Stimulated activated CD8-positive, alpha-beta memory T cell treated with anti-CD3 and anti-CD28 coated beads, Interleukin-7, amount 100 ng/mL, for 24 hours (primary cell): ENCODE data around the gene NAPG.
A peak's percentile ranks its signal among the peaks of the same experiment; 100 is the strongest.
"Not testable (repeated sequence)": the region's sequence is repeated elsewhere in the genome, so short reads cannot be mapped to it uniquely, and the experiment has no call there.

Experiments
- DNase-seq: peaks from one replicate; pipeline ENCODE4 v3.0.0-alpha.2; 2020; ENCODE audit warnings: low read depth

The NAPG gene

DNA sequence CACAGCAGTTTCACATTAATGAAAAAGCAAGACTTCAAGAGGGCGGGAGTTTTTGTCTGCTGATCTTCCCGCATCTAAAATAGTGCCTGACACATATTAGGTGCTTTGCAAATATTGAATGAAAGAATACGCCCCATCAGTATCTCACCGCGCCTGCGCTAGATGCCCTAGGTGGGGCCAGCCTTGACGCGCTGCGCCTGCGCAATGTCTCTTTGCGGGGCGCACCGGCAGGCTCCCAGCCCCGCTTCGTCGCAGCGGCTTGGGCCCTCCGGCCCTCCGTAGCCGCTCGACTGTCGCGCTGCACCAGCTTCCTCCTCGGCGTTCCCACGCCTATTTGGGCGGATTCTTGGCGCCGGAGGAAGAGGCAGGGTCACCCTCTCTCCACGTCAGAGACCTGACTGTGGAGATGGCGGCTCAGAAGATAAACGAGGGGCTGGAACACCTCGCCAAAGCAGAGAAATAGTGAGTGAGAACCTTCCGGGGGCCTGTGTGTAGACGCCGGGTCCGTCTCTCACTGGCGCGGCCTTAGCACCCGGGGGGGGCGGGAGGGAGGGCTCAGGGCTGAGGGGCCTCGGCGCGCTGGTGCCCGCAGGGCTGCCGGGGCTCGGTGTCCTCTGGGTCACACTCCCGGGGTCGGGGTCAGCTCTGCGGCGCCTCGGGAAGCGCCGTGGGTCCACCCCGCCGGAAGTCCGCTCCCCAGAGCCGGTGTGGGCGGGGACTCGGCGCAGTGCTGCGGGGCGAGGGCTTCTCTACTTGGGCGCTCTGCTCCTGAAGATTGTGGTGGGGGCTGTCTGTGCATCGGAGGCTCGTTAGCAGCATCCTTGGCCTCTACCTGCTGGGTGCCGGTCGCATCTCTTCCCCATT, at the start of gene NAPG:
TSS of gene NAPG (plus strand) at position 331 of the 864 bp plus-strand sequence. CDS start at position 407, 76 bp downstream.
- peak; percentile 71 for DNase-seq

DNA sequence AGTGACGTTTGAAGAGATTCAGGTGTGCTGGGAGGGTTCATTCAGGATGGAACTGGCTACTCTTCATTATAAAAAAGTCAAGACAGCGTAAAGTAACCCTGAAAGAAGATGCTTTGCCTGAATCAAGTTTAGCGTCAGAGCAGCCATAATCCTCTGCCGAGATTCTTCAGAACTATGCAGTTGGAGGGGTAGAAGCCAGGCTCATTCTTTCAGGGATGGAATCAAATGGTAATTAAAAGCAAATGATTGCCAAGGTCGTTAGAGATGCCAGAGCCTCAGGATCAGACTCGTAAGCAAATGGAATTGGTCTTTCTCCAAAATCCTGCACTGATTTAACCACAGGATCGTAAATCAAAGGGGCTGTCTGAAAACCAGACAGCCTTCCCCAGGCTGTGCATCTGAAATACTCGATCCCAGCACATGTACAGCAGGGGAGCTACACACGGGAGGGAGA, 49.5 kb upstream of the NAPG start:
- no peak for DNase-seq

DNA sequence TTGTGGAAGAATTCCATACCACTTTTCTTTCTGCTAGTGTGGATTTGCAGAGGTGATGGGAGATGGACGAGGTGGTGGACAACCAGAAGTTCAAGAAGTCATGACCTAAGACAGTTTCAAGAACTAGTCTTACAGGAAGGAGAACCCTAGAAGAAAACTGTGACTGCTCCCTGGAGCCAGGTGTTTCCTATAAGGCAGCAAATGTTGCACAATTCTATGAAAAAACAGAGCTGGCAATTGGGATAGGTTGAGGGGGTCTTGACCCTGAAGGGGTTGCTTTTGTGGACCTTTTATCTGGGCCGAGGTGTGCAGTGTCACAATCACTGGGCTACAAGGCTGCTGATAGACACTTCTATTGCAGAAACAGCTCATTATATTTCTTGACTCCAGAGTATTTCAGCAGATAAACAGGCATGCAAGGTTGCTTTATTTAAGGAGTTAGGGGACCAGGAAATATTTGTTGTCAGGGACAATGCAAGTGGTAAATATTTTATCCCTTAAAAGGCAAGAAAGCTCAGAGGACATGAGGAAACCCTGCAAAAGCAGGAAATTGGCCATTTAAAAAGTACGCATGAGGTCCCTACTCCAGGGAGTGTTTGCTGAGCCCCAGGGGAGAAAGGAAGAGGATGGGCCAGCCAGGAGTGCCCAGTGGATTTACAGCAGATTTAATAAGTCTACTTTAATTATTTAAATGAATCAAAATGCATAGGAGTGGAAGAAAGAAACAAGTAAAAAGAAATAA, 48.5 kb upstream of the NAPG start:
- DNase-seq: no peak

DNA sequence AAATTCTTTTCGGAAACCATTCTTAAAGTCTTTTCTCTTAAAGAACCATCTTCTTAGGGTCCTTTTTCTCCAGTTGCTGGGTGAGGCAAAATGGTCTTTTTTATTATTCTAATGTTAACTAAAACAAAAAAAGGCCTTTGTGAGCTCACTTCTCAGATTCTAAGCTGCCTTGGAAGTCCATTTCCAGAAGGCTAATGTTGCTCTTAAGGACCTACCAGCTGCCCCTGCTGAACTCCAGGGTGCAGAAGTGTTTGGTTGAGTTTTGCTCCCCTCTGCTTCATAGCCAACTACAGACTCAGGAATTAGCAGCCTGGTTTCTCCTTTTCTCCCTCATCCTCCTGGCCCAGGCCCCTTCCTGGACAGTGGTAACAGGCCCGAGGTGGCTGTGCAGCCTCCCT, 48.0 kb upstream of the NAPG start:
- DNase-seq: no peak

DNA sequence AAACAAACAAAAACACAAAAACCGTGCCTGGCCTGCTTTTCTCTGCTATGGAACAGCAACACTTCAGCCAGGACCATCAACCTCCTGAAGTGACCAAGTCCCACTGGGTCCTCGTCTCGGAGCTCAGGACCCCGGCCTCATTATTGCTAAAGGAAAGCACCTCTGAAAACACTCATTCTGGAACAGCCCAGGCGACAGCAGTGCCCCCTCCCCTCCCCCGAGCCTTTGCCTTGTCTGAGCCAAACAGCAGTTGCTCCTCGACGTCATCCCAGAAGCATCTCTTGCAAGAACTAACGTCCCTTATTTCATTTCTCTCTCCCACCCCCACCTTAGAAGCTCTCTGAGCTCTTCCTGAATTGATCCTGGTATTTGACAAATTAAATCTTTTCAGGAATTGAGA, 44.0 kb upstream of the NAPG start:
- DNase-seq: no peak

DNA sequence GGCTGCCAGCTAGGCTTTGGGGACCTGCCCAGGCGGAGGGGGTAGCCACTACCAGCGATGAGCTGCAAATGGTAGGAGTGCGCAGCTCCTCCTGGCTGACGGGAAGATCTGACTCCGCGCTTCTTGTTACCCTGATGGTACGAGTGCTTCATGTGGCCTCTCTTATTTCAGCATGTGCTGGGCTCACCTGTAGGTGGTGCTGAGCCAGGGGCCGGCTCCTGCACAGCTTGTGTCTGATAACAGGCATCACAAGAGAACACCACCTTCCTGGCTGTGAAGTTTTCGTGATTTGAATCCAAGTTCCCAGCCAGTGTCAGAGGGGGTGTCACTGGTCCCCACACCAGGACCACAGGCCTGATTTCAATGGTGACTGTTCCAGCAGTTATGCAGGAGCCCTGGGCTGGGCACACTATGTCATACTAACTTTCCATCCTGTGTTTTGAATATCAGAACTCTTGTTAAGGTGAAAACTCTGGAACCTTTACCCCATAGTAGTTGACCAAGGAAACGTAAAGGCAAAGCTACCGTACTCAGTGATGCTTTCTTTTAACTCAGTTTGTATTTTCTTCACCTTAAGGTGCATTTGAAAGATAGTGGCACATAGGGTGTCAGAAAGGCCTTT, 43.4 kb upstream of the NAPG start:
- no peak for DNase-seq

DNA sequence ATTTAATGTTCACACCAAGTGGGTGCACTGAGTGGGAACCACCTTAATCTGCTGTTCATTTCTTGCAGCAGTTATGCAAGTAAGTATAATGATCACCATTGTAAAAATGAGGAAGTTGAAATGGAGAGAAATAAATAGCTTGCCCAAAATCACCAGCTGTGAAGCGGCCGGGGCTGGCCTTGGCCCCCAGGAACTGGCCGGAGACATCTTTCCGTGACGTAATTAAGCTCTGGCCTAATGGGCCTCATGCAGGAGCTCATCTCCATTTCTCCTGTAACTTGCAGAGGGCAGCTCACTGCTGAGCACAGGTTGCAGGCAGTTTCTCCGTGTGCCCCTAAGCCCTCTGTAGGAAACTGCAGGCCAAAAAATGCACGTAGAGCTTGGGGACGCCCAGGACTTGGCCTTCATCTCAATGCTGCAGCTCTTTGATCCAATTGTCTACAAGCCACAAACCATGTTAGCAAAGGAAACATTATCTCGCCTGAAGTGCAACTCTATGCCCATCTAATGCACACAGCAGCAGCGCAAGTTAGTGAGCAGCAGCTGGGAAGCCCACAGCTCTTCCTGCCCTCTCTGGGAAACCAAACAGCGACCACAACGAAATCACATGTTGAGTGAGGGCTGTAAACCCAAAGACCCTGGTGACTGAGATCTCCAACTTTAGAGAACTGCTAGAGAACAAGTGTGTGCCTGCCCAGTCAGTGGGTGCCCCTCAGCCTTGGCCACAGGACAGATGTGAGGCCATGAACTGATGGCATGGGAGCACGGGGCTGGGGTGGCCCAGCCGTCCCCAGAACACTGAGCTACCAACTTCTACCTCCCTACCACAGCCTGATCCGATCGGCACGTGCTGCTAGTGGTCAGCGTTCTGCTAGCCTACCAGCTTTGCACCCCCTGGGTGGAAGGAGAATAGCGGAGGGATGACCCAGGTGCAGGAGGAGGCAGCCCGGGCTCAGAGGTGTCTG, 42.6 kb upstream of the NAPG start:
- DNase-seq: no peak

DNA sequence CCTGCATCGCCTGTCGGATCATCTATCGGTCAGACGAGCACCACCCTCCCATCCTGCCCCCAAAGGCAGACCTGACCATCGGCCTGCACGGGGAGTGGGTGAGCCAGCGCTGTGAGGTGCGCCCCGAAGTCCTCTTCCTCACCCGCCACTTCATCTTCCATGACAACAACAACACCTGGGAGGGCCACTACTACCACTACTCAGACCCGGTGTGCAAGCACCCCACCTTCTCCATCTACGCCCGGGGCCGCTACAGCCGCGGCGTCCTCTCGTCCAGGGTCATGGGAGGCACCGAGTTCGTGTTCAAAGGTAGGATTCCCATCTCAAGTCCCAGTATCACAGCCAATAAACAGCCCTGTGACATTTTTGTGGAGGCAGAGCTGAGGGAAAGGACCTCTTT, 40.4 kb upstream of the NAPG start:
- DNase-seq: no peak

DNA sequence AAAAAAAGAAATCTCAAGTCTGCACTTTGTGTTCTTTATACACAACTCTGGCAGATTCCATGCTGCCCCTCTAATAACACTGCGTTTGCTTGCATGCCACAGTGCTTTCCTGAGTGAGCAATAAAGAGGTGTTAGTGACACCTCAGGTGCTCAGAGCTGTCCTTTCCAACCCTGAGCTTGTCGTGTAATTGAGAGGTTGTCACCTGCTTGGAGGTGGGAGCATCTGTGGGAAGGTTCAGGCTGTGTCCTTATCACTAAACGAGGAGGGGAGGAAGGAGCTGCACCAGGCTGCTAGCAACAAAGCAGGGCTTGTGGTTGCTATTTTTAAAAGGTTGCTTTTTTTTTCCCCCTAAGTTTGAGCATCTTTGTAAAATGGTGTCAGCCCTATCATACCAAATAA, 39.5 kb upstream of the NAPG start:
- DNase-seq: no peak

DNA sequence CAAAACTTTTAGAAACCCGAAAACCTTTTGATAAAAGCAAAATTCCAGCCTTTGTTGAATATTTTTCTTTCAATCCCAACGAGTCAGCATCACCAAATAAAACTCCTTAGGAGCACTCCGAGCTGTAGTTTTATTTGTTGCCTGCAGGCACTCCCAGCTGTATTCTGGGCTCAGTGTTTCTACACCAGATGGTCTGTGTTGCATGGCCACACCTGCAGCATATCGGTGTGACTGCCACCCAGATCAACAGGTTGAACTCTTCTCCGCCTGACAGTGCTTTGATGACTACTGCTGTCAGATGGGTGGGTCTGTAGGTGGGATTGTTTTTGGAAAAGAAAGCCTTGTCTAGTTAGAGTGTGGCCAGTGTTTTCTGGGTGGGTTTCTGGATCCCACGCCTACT, 38.7 kb upstream of the NAPG start:
- DNase-seq: no peak

DNA sequence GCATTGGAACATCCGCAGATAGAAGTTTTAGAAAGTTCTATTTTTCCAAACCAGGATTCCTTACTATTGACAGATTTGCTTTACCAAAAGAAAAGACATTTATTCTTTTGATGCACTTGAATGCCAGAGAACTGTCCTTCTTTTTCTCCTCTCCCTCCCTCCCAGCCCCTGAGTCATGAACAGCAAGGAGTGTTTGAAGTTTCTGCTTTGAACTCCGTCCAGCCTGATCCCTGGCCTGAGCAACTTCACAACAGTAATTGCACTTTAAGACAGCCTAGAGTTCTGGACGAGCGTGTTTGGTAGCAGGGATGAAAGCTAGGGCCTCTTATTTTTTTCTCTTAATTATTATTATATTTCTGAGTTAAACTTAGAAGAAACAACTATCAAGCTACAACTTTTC, 37.8 kb upstream of the NAPG start:
- DNase-seq: no peak

DNA sequence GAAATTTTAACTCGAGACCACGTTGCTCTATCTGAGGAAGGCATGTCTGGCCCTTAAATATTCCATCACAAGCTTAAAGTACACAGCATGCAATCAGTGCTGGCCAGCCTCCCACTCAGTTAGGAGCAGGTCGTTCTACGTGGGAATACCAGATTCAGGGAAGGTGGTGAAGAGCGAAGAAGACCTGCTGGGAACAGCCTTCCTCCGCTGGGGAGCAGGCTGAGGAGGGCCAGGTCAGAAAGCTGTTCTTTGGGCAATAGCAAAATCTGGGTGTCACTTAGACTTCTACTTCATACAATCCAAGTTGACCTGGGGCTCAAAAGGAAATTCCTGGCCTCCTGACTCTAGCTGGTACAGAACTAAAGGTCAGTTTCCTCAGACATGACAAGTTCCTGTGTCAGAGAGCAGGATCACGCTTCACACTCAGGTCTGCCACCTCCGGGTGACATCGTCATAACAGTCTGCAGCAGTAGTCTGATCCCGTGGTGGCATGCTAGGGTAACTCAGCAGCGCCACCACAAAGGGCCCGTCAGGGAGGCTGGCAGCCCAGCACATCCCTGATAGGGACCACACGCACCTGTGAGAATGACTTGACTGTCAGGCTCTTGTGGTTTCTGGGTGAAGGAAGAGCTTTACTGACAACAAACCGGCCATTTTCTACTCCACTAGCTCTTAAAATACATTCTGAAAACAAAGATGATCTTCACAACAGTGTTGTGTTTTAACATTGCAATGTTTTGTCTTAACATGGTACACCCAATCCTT, 35.2 kb upstream of the NAPG start:
- DNase-seq: peak; percentile 9

DNA sequence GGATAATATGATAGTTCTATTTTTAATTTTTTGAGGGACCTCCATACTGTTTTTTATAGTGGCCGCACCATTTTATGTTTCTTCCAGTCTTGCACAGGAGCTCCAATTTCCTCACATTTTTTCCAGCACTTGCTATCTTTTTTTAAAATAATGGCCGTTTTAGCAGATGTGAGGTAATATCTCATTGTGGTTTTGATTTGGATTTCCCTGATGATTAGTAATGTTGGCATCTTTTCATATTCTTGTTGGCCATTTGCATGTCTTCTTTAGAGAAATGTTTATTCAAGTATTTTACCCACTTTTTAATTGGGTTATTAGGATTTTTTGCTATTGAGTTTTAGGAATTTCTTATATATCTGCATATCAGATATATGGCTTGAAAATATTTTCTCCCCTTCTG, 29.9 kb upstream of the NAPG start:
- no peak for DNase-seq

DNA sequence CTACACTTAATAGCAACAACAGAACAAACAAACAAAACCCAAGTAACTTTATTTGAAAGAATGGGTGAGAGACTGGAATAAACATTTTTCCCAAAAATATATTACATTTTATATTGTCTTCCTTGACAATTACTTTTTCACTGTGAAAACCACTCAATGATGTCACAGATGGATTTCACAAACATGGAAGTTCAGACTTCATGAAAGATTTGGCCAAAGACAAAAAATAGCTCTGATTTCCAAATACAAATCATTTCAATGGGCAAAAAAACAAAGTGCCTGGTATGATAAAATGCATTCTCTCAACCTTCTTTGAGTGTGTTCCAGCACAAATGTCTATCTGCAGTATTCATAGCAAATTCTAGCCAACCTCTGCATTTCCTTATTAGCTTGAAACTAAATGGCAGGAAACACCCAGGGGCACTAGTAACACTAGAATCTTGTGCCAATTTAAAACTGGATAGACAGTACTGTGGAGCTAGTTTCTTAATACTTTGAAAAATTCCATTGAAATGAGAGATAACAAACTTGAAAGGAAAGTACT, 28.5 kb upstream of the NAPG start:
- no peak for DNase-seq

DNA sequence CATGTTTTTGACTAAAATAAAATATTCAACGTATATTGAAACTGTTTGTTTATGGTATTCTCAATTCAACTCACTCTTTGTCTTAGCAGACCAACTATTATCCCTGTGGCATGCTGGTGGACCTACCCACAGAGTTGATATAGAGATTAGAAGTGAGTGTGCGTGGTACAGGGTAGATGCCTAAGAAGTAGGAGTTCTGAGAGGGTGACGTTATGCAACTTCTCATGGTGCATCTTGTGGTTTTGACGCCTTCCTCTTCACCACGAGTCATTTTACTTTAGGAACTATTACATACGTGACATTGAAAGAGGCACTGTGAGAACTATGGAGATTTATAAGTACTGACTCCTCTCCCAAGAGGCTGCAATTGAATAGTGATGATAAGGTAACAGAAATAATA, 26.6 kb upstream of the NAPG start:
- no peak for DNase-seq

DNA sequence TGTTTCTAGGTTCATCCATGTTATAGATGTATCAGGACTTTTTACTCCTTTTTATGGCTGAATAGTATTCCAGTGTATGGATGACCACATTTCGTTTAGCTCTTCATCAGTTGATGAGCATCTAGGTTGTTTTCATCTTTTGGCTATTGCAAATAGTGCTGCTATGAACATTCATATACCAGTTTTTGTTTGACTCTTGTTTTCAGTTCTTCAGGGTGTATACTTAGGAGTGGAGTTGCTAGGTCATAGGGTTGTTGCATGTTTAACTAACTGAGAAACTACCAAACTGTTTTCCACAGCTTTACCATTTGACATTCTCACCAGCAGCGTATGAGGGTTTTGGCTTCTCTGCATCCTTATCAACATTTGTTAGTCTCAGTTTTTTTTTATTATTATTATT, 25.8 kb upstream of the NAPG start:
- no peak for DNase-seq

DNA sequence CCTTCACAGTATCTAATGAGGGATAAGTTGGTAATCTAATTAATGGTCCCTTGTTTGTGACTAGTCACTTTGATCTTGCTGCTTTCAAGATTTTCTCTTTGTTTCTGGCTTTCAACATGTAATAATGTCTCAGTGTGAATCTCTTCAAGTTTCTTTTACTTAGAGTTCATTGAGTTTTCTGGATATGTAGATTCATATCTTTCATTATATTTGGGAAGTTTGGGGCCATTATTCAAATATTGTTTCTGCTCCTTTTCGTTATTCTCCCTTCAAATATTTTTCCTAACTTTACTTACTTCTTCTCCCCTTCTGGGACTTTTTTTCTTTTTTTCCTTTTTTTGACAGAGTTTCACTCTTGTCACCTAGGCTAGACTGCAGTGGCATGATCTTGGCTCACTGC, 21.1 kb upstream of the NAPG start:
- DNase-seq: no peak

DNA sequence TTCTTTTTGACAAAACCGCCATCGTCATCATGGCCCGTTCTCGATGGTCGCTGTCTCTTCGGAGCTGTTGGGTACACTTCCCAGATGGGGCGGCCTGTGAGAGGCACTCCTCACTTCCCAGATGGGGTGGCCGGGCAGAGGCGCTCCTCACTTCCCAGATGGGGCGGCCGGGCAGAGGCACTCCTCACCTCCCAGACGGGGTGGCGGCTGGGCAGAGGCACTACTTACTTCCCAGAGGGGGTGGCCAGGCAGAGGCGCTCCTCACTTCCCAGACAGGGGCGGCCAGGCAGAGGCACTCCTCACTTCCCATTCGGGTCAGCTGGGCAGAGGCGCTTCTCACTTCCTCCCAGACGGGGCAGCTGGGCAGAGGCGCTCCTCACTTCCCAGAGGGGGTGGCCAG, 19.9 kb upstream of the NAPG start:
- not testable (repeated sequence) for DNase-seq

DNA sequence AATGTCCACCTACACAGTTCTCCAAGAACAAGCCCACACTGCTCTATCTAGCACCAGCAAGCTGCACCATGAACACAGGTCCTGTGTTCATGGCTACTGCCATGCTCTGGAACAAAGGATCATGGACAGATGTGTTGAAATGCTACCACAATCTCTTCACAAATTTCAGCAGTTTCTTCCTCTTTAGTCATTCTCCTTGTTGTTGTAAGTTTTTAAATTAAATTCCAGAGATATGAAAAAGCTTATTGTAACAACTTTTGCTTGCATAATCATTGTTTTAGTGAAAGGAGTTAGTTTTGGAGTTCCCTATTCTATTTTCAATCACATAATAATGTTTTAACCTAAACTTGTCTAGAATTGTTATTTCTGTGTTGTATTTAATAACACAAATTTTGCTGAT, 17.2 kb upstream of the NAPG start:
- DNase-seq: no peak

DNA sequence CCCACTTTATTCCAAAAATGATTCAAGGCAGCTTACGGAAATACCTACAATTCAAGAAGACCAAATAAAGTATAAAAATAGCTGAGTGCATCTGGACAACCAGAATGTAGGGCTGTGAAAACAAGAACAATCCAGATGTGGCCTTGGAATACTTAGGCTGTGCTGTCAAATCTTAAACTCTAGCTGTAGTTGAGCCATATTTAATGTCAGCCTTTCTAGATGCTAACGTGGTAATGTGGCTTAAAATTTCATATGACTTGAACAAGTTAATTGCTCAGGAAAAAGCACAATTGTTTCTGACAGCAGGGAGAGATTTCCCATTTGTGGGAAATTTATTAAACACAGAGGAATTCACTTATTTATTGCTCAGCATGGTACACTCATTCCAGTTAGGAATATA, 14.6 kb upstream of the NAPG start:
- no peak for DNase-seq

DNA sequence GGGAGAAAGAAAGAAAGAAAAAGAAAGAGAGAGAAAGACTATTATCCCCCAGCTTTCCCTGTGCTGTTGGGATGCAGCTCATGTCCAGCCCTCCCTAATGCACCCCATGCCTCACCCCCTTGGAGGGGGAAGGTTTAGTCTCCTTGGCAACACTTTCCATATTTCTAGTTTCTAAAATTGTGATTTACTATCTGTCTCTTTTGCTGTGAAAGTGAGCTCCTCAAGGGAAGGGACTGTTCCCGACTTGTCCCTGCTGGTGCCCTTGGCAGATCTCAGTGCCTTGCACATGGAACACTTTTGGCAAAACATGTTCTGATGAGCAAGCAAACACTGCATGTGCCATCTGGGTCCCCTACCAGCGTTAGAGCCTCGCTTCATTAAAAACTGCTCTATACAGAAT, 11.7 kb upstream of the NAPG start:
- no peak for DNase-seq
